Transverse colon (tissue), 4 donors: Measurements from ENCODE around the gene C2CD2L. TPM values are rescaled to one million over a fixed set of nuclear protein-coding genes. Genes with fewer than 3 reads are reported as not detected.
A peak's percentile ranks its signal among the peaks of the same experiment; 100 is the strongest.

Experiments used
- DNase-seq: peaks from one replicate; pipeline ENCODE4 v3.0.0-alpha.2; 2019
- H3K27ac ChIP-seq, 4 donors: fragments of 200-600 bp; sonication (generic); 2 replicates each; pipeline ENCODE4 v1.5.1; 2016 to 2018; ENCODE audit warnings: inconsistent platforms in 4 of 4
- H3K27me3 ChIP-seq: fragments of 200-600 bp; sonication (generic); 2 replicates; pipeline ENCODE4 v1.5.1; 2017; ENCODE audit warnings: inconsistent platforms
- H3K36me3 ChIP-seq, 4 donors: fragments of 200-600 bp; sonication (generic); 2 replicates each; pipeline ENCODE4 v1.5.1; 2017 to 2019; ENCODE audit warnings: inconsistent platforms in 4 of 4
- H3K4me1 ChIP-seq, 4 donors: fragments of 200-600 bp; sonication (generic); 2 replicates each; pipeline ENCODE4 v1.5.1; 2017 to 2020; ENCODE audit warnings: inconsistent platforms in 4 of 4
- H3K4me3 ChIP-seq, 4 donors: fragments of 200-600 bp; sonication (generic); 1 replicate in 1 of 4; 2 replicates in 3 of 4; pipeline versions ENCODE4 v1.5.1 to v1.6.1; 2017 to 2019; ENCODE audit warnings: inconsistent platforms in 4 of 4
- H3K9me3 ChIP-seq, 2 donors: fragments of 200-600 bp; sonication (generic); 2 replicates each; pipeline ENCODE4 v1.5.1; 2017 to 2019; ENCODE audit warnings: inconsistent platforms in 2 of 2
- CTCF ChIP-seq, 5 experiments: fragments of 200-600 bp in 3 of 5; fragments of 450-650 bp in 2 of 5; sonication (generic) in 3 of 5; IDR thresholded peaks; 1 replicate in 2 of 5; 2 replicates in 3 of 5; pipeline ENCODE4 v1.5.1; 2016 to 2017; ENCODE audit warnings: antibody characterized with exemption in 5 of 5, inconsistent platforms in 3 of 5, mild to moderate bottlenecking in 2 of 5, moderate library complexity in 1 of 5
- EP300 ChIP-seq: sonication (generic); formaldehyde crosslinking; IDR thresholded peaks from one replicate; pipeline ENCODE4 v1.6.1; 2017; ENCODE audit warnings: antibody characterized with exemption, low read depth
- POLR2A ChIP-seq: fragments of 450-650 bp; IDR thresholded peaks from one replicate; pipeline ENCODE4 v1.6.1; 2016; ENCODE audit warnings: antibody characterized with exemption, mild to moderate bottlenecking, moderate library complexity
- POLR2AphosphoS5 ChIP-seq, 3 donors: sonication (generic); formaldehyde crosslinking; IDR thresholded peaks; one replicate each; pipeline ENCODE4 v1.6.1; 2016; ENCODE audit warnings: antibody characterized with exemption in 3 of 3
- WGBS, 2 donors: methylation state at CpG; one replicate each; pipeline ENCODE4 v1.1.5; 2018; ENCODE audit warnings: low coverage in 1 of 2; 5-methylcytosine and 5-hydroxymethylcytosine counted together
- in situ Hi-C, 4 donors: fragments of 200-750 bp; cut with MboI; loops; one replicate each; pipeline versions ENCODE4 v1.15.0 to v1.15.1; 2017; ENCODE audit warnings: low sequenced_read_pairs in 3 of 4, low pct_ligation_motif_present in 1 of 4, low pct_unique_long_range_greater_than_20kb in 1 of 4
- intact Hi-C: fragments of 100-400 bp; cut with DNase I; formaldehyde crosslinking; loops from one replicate; pipeline ENCODE4 v1.15.1; 2023; ENCODE audit warnings: low total_unique reads
- total RNA-seq, 4 donors: library from RNA; depleted of rRNA; stranded (reverse); fragments of >200 nt; gene quantifications; one replicate each; pipeline ENCODE4 v1.1.0, GENCODE V29; 2016

C2CD2L gene
- total RNA-seq, 4 donors from 2014 or later: 11.5 to 56.9 (median 32.7) TPM

- Histone ChIP-seq H3K4me3 (no peak overlapping the region), H3K36me3 (peaks cover 0 to 6% (median 0%) of the 10 kb centered on the region in 4 donors), H3K27ac (no peak overlapping the region), H3K9me3 (no peaks in the 10 kb centered on the region), H3K27me3 (no peaks in the 10 kb centered on the region), H3K4me1 (peaks cover 14 to 36% (median 22%) of the 10 kb centered on the region in 4 donors)
- peak; percentile 20 for DNase-seq
- intact Hi-C loops (no loop called here), in situ Hi-C loops (no loop called here)
- 69 to 80% methylated on average over 1 to 4 of the region's 4 CpGs for WGBS, 2 donors
- TF ChIP-seq POLR2AphosphoS5 (IDR thresholded peaks at IDR 0.05) (no peak), CTCF (IDR thresholded peaks at IDR 0.05) (peak in 4 of 5 experiments; percentile 12 to 25 (median 18))
Measured at GRCh38 chr11:119065369-119065768, 41.8 kb upstream of the C2CD2L start.

GRCh38 chr11:119067371-119068222, 39.5 kb upstream of the C2CD2L start, which contains the start of gene VPS11:
TSS of gene VPS11 (plus strand) at chr11:119067818. CDS start at chr11:119067824, 6 bp downstream.
- no peaks in the 10 kb centered on the region for H3K27me3 ChIP-seq
- WGBS, 2 donors: 0 to 1% methylated on average over 7 to 49 of the region's 49 CpGs
- H3K36me3 ChIP-seq: peaks cover 0 to 27% (median 11%) of the 10 kb centered on the region in 4 donors
- peak; percentile 99 for DNase-seq
- peaks cover 14 to 35% (median 22%) of the 10 kb centered on the region in 4 donors for H3K4me1 ChIP-seq
- intact Hi-C loops (no loop called here), in situ Hi-C loops (no loop called here)
- peak within 1 kb of the TSS; percentile 88 to 97 (median 90) for H3K27ac ChIP-seq
- TF ChIP-seq CTCF (IDR thresholded peaks at IDR 0.05): peak in 1 of 5 experiments; percentile 4
- TF ChIP-seq EP300: peak; percentile 2
- peak; percentile 78 for TF ChIP-seq POLR2A
- peak; percentile 80 to 89 (median 89) for TF ChIP-seq POLR2AphosphoS5 (IDR thresholded peaks at IDR 0.05)
- H3K9me3 ChIP-seq: no peaks in the 10 kb centered on the region
- peak within 1 kb of the TSS; percentile 80 to 99 (median 90) for H3K4me3 ChIP-seq

GRCh38 chr11:119077839-119078238, 29.3 kb upstream of the C2CD2L start:
- no peaks in the 10 kb centered on the region for H3K27me3 ChIP-seq
- intact Hi-C loops (no loop called here), in situ Hi-C loops (no loop called here)
- DNase-seq: no peak
- no peaks in the 10 kb centered on the region for H3K9me3 ChIP-seq
- no peak for TF ChIP-seq CTCF (IDR thresholded peaks at IDR 0.05)
- no peak for TF ChIP-seq POLR2A
- no peak for TF ChIP-seq EP300
- TF ChIP-seq POLR2AphosphoS5 (IDR thresholded peaks at IDR 0.05): no peak
- WGBS, 2 donors: 90 to 92% methylated on average over 2 to 11 of the region's 11 CpGs
- H3K27ac ChIP-seq: no peak overlapping the region
- peaks cover 0 to 66% (median 33%) of the 10 kb centered on the region in 4 donors for H3K36me3 ChIP-seq
- no peaks in the 10 kb centered on the region for H3K4me1 ChIP-seq
- no peak overlapping the region for H3K4me3 ChIP-seq

- H3K27ac ChIP-seq: no peak overlapping the region
- 87 to 94% methylated on average over 8 to 19 of the region's 19 CpGs for WGBS, 2 donors
- H3K27me3 ChIP-seq: no peaks in the 10 kb centered on the region
- no peaks in the 10 kb centered on the region for H3K9me3 ChIP-seq
- H3K36me3 ChIP-seq: peaks cover 0 to 56% (median 28%) of the 10 kb centered on the region in 4 donors
- H3K4me3 ChIP-seq: no peak overlapping the region
- intact Hi-C loops: no loop called here
- H3K4me1 ChIP-seq: no peaks in the 10 kb centered on the region
- in situ Hi-C loops: no loop called here
- DNase-seq: no peak
- TF ChIP-seq POLR2AphosphoS5 (IDR thresholded peaks at IDR 0.05) (no peak), EP300 (no peak), CTCF (IDR thresholded peaks at IDR 0.05) (no peak), POLR2A (no peak)
Measured at GRCh38 chr11:119078675-119079420, 28.3 kb upstream of the C2CD2L start.
